K562 (cell line): ENCODE data around the gene SCRN2. TPM values are rescaled to one million over a fixed set of nuclear protein-coding genes. Genes with fewer than 3 reads are reported as not detected.

Experiments used
- BDP1 ChIP-seq: IDR thresholded peaks from 3 replicates; pipeline ENCODE4 v1.6.1; 2011; ENCODE audit not compliant: insufficient read length, insufficient read depth
- DIDO1 ChIP-seq: fragments of 450-650 bp; IDR thresholded peaks from 2 replicates; pipeline ENCODE4 v1.6.1; 2016; ENCODE audit warnings: low read depth, missing biosample characterization, missing genetic modification characterization
- KAT8 ChIP-seq: fragments of 450-650 bp; IDR thresholded peaks from 2 replicates; pipeline ENCODE4 v1.6.1; 2016; ENCODE audit warnings: low read depth, mild to moderate bottlenecking
- PHF8 ChIP-seq: fragments of 200-600 bp; sonication (generic); IDR thresholded peaks from 2 replicates; pipeline ENCODE4 v1.6.1; 2012; ENCODE audit warnings: mixed run types, mild to moderate bottlenecking, inconsistent platforms, low read length, moderate library complexity, borderline replicate concordance
- RUNX1 ChIP-seq: sonication (generic); IDR thresholded peaks from 2 replicates; pipeline ENCODE4 v1.6.1; 2016; ENCODE audit warnings: antibody characterized with exemption, low read depth
- SNIP1 ChIP-seq: fragments of 450-650 bp; IDR thresholded peaks from 2 replicates; pipeline ENCODE4 v1.7.1; 2017; ENCODE audit warnings: low read depth, mild to moderate bottlenecking
- ZNF407 ChIP-seq: fragments of 450-650 bp; IDR thresholded peaks from 2 replicates; pipeline ENCODE4 v1.6.1; 2016; ENCODE audit warnings: low read depth
- polyA plus RNA-seq, 8 experiments: library from polyadenylated mRNA; depleted of rRNA in 4 of 8; stranded (reverse) in 5 of 8; unstranded in 3 of 8; fragments of >200 nt; fragmentation: Nextera tagmentation in 2 of 8; fragmentation: Illumina TruSeq in 1 of 8; extraction: Ambion mirVana in 2 of 8; extraction: Trizol in 1 of 8; gene quantifications; 2 replicates each; pipeline versions ENCODE4 v1.2.1 to v1.2.3, GENCODE V29; 2011 to 2014; ENCODE audit warnings: inconsistent platforms in 1 of 8, missing spikeins in 1 of 8
- total RNA-seq, 7 experiments: library from RNA; depleted of rRNA in 6 of 7; stranded (reverse); fragments of >200 nt in 6 of 7; fragmentation: Illumina TruSeq in 2 of 7; extraction: Trizol in 2 of 7; gene quantifications; 2 replicates each; pipeline versions ENCODE4 v1.2.1 to v1.2.3, GENCODE V29; 2011 to 2021; ENCODE audit warnings: low replicate concordance in 1 of 7

The SCRN2 gene
- total and polyA plus RNA-seq, 9 of the 15 experiments (the other 6 are each of a cell fraction or from before 2014, with no cell fraction given), result 0.25 to 32.9 (median 13.6) TPM

- TF ChIP-seq KAT8 (no peak), DIDO1 (tag) (0 out of 2 replicates have a peak, but pooled peaks have one; percentile 10), BDP1 (no peak), PHF8 (peak; percentile 72; the same call in 1 of the 2 replicates), ZNF407 (no peak), SNIP1 (peak; percentile 79), RUNX1 (no peak)
These were observed 19.4 kb downstream of the SCRN2 start, which contains the start of gene OSBPL7 (continued) for GRCh38 chr17:47821424-47822391.
